CD14-positive monocyte (primary cell): Measurements from ENCODE around the gene STK11IP. TPM values are rescaled to one million over a fixed set of nuclear protein-coding genes. Genes with fewer than 3 reads are reported as not detected.

Source experiments
- DNase-seq, 3 donors: peaks; one replicate each; pipeline ENCODE4 v3.0.0-alpha.2; 2011 to 2022
- H2AFZ ChIP-seq: 2 replicates; pipeline ENCODE4 v1.6.0; 2012; ENCODE audit warnings: mild to moderate bottlenecking, low read depth, low read length, inconsistent platforms; ENCODE audit not compliant: insufficient read depth, poor library complexity, severe bottlenecking
- H3K27ac ChIP-seq, 2 donors: 1 replicate in 1 of 2; 2 replicates in 1 of 2; pipeline ENCODE4 v1.5.1; 2012 to 2013; ENCODE audit warnings: low read length in 2 of 2, control low read depth in 1 of 2, inconsistent platforms in 1 of 2, low read depth in 1 of 2, mild to moderate bottlenecking in 1 of 2
- H3K27me3 ChIP-seq, 2 donors: one replicate each; pipeline versions ENCODE4 v1.6.0 to v1.6.1; 2011 to 2013; ENCODE audit warnings: low read length in 2 of 2; ENCODE audit not compliant: control insufficient read depth in 2 of 2, insufficient read depth in 2 of 2
- H3K36me3 ChIP-seq, 2 donors: replicated peaks in 1 of 2; 1 replicate in 1 of 2; 2 replicates in 1 of 2; pipeline versions ENCODE4 v1.5.1 to v1.6.1; 2012 to 2013; ENCODE audit warnings: low read length in 2 of 2, control low read depth in 1 of 2, inconsistent platforms in 1 of 2, mild to moderate bottlenecking in 1 of 2; ENCODE audit not compliant: insufficient read depth in 2 of 2, control insufficient read depth in 1 of 2
- H3K4me1 ChIP-seq, 2 donors: 1 replicate in 1 of 2; 2 replicates in 1 of 2; pipeline versions ENCODE4 v1.5.1 to v1.6.1; 2012 to 2013; ENCODE audit warnings: low read length in 2 of 2, control low read depth in 1 of 2, inconsistent platforms in 1 of 2, mild to moderate bottlenecking in 1 of 2, moderate library complexity in 1 of 2; ENCODE audit not compliant: insufficient read depth in 2 of 2, control insufficient read depth in 1 of 2
- H3K4me2 ChIP-seq: replicated peaks from 2 replicates; pipeline ENCODE3; 2012; ENCODE audit warnings: low read length, moderate library complexity, mild to moderate bottlenecking; ENCODE audit not compliant: poor library complexity, severe bottlenecking; ENCODE audit errors: extremely low read depth
- H3K4me3 ChIP-seq, 3 experiments: fragments of 200-600 bp in 1 of 3; sonication (generic) in 1 of 3; replicated peaks in 1 of 3; 1 replicate in 2 of 3; 2 replicates in 1 of 3; pipeline ENCODE4 v1.5.1; 2011 to 2013; ENCODE audit warnings: low read length in 3 of 3, mild to moderate bottlenecking in 3 of 3, control low read depth in 2 of 3, low read depth in 2 of 3, inconsistent platforms in 1 of 3, moderate library complexity in 1 of 3
- H3K79me2 ChIP-seq: 2 replicates; pipeline ENCODE4 v1.6.0; 2012; ENCODE audit warnings: mild to moderate bottlenecking, control low read depth, inconsistent platforms, low read length, moderate library complexity; ENCODE audit not compliant: insufficient read depth
- H3K9ac ChIP-seq: 2 replicates; pipeline ENCODE4 v1.6.0; 2017; ENCODE audit warnings: low read length, mild to moderate bottlenecking; ENCODE audit not compliant: insufficient read depth, poor library complexity, severe bottlenecking
- H3K9me3 ChIP-seq, 2 donors: replicated peaks in 1 of 2; 1 replicate in 1 of 2; 2 replicates in 1 of 2; pipeline versions ENCODE4 v1.5.1 to v1.6.1; 2012 to 2013; ENCODE audit warnings: low read length in 2 of 2, control low read depth in 1 of 2; ENCODE audit not compliant: control insufficient read depth in 1 of 2, insufficient read depth in 1 of 2
- H4K20me1 ChIP-seq: 2 replicates; pipeline ENCODE4 v1.6.0; 2012; ENCODE audit warnings: mild to moderate bottlenecking, low read length, control low read depth, moderate library complexity; ENCODE audit not compliant: insufficient read depth
- H3K27ac Mint-ChIP-seq, 7 donors: one replicate each; pipeline ENCODE4 v1.8.0; 2020; ENCODE audit warnings: mild to moderate bottlenecking in 7 of 7, mixed read lengths in 7 of 7, moderate library complexity in 6 of 7, inconsistent platforms in 2 of 7
- H3K27me3 Mint-ChIP-seq, 3 donors: one replicate each; pipeline ENCODE4 v1.8.0; 2021 to 2022; ENCODE audit warnings: low read depth in 3 of 3, mild to moderate bottlenecking in 3 of 3, mixed read lengths in 3 of 3, moderate library complexity in 3 of 3, inconsistent platforms in 1 of 3
- H3K36me3 Mint-ChIP-seq, 2 donors: one replicate each; pipeline ENCODE4 v1.8.0; 2020; ENCODE audit warnings: mixed read lengths in 2 of 2, inconsistent platforms in 1 of 2, mild to moderate bottlenecking in 1 of 2
- H3K4me1 Mint-ChIP-seq: one replicate; pipeline ENCODE4 v1.8.0; 2020; ENCODE audit warnings: mild to moderate bottlenecking, mixed read lengths
- H3K4me3 Mint-ChIP-seq, 2 donors: one replicate each; pipeline ENCODE4 v1.8.0; 2020; ENCODE audit warnings: mild to moderate bottlenecking in 2 of 2, mixed read lengths in 2 of 2, moderate library complexity in 1 of 2
- H3K9me3 Mint-ChIP-seq, 7 donors: one replicate each; pipeline ENCODE4 v1.8.0; 2020 to 2022; ENCODE audit warnings: mixed read lengths in 7 of 7, mild to moderate bottlenecking in 6 of 7, moderate library complexity in 6 of 7, inconsistent platforms in 2 of 7
- CTCF ChIP-seq: fragments of 200-600 bp; IDR thresholded peaks from one replicate; pipeline ENCODE4 v1.8.0; 2022; ENCODE audit warnings: antibody characterized with exemption, mild to moderate bottlenecking
- WGBS: methylation state at CpG from one replicate; pipeline ENCODE4 v1.1.5; 2013; ENCODE audit warnings: missing lambda C conversion rate; ENCODE audit not compliant: insufficient coverage; 5-methylcytosine and 5-hydroxymethylcytosine counted together
- intact Hi-C, 2 donors: fragments of 100-400 bp; cut with micrococcal nuclease; formaldehyde crosslinking; loops; one replicate each; pipeline versions ENCODE4 v1.15.0 to v1.15.1; 2023
- polyA plus RNA-seq, 3 donors: library from polyadenylated mRNA; depleted of rRNA in 1 of 3; unstranded in 2 of 3; stranded (reverse) in 1 of 3; fragments of 300-500 nt in 2 of 3; fragments of >200 nt in 1 of 3; fragmentation: Illumina TruSeq in 2 of 3; gene quantifications; 1 replicate in 2 of 3; 2 replicates in 1 of 3; pipeline ENCODE4 v1.2.3, GENCODE V29; 2012 to 2021

STK11IP gene
- polyA plus RNA-seq, 3 donors, result 13.0 to 79.1 (median 15.7) TPM

- Mint-ChIP-seq H3K4me1 (peaks cover 6% of the 10 kb centered on the region), H3K9me3 (peaks cover 0 to 4% (median 3%) of the 10 kb centered on the region in 7 donors), H3K27ac (no peak overlapping the region), H3K36me3 (no peaks in the 10 kb centered on the region), H3K4me3 (no peak overlapping the region), H3K27me3 (peaks cover 23 to 33% (median 28%) of the 10 kb centered on the region in 3 donors)
- Histone ChIP-seq H3K4me3 (no peak overlapping the region), H2AFZ (no peak overlapping the region), H3K9me3 (peaks cover 4% of the 10 kb centered on the region in 2 donors), H3K27me3 (peaks cover 10 to 27% of the 10 kb centered on the region in 2 donors), H3K9ac (no peak overlapping the region), H3K4me1 (peaks cover 0 to under 1% of the 10 kb centered on the region in 2 donors), H4K20me1 (no peaks in the 10 kb centered on the region), H3K4me2 (no peak overlapping the region), H3K79me2 (no peaks in the 10 kb centered on the region), H3K27ac (no peak overlapping the region), H3K36me3 (no peaks in the 10 kb centered on the region)
- TF ChIP-seq CTCF, result no peak
- WGBS, result no CpG with 5 or more reads among the region's 2 CpGs
- intact Hi-C loops, result no loop called here
- DNase-seq, result no peak
These were observed 24.8 kb downstream of the STK11IP start for GRCh38 chr2:219622472-219622871.

GRCh38 chr2:219624565-219624964, 26.9 kb downstream of the STK11IP start:
- Histone ChIP-seq H3K79me2 (no peaks in the 10 kb centered on the region), H3K36me3 (no peaks in the 10 kb centered on the region), H4K20me1 (no peaks in the 10 kb centered on the region), H3K27me3 (peaks cover 17 to 41% of the 10 kb centered on the region in 2 donors), H3K9me3 (peaks cover 4% of the 10 kb centered on the region in 2 donors), H3K4me1 (peaks cover 14 to 18% of the 10 kb centered on the region in 2 donors), H3K4me2 (no peak overlapping the region), H3K4me3 (no peak overlapping the region), H3K9ac (no peak overlapping the region), H3K27ac (no peak overlapping the region), H2AFZ (no peak overlapping the region)
- no peak for DNase-seq
- Mint-ChIP-seq H3K36me3 (no peaks in the 10 kb centered on the region), H3K4me3 (no peak overlapping the region), H3K9me3 (peaks cover 0 to 13% (median 3%) of the 10 kb centered on the region in 7 donors), H3K27ac (peak overlapping the region in 1 of 7 donors; percentile 43), H3K4me1 (peaks cover 14% of the 10 kb centered on the region), H3K27me3 (peaks cover 33 to 50% (median 43%) of the 10 kb centered on the region in 3 donors)
- WGBS, result 89% methylated on average over 6 of the region's 6 CpGs
- TF ChIP-seq CTCF, result no peak
- intact Hi-C loops, result no loop called here
